H9 (cell line): Measurements from ENCODE around the gene SETD1A. TPM values are rescaled to one million over a fixed set of nuclear protein-coding genes. Genes with fewer than 3 reads are reported as not detected.
A peak's percentile ranks its signal among the peaks of the same experiment; 100 is the strongest.

Experiments
- DNase-seq: peaks from one replicate; pipeline ENCODE4 v3.0.0-alpha.2; 2017
- H2AFZ ChIP-seq: one replicate; pipeline ENCODE4 v1.6.1; 2013; ENCODE audit warnings: mild to moderate bottlenecking, low read length, control low read depth, moderate library complexity
- H2AK5ac ChIP-seq: 2 replicates; pipeline ENCODE4 v1.6.1; 2013; ENCODE audit warnings: low read length, control low read depth, mixed read lengths; ENCODE audit not compliant: insufficient read length
- H2BK120ac ChIP-seq: one replicate; pipeline ENCODE4 v1.6.1; 2013; ENCODE audit warnings: low read depth, mild to moderate bottlenecking, low read length, control low read depth, inconsistent platforms; ENCODE audit not compliant: poor library complexity, severe bottlenecking
- H2BK12ac ChIP-seq: 2 replicates; pipeline ENCODE4 v1.6.1; 2013; ENCODE audit warnings: low read length, control low read depth, mixed read lengths, low read depth; ENCODE audit not compliant: insufficient read length
- H2BK15ac ChIP-seq: 2 replicates; pipeline ENCODE4 v1.6.1; 2013; ENCODE audit warnings: low read depth, low read length, control low read depth
- H2BK20ac ChIP-seq: one replicate; pipeline ENCODE4 v1.6.1; 2013; ENCODE audit warnings: low read depth, mild to moderate bottlenecking, low read length, control low read depth, inconsistent platforms; ENCODE audit not compliant: poor library complexity, severe bottlenecking
- H2BK5ac ChIP-seq: 2 replicates; pipeline ENCODE4 v1.6.1; 2013; ENCODE audit warnings: low read length, control low read depth, mixed read lengths; ENCODE audit not compliant: insufficient read length
- H3K14ac ChIP-seq: 2 replicates; pipeline ENCODE4 v1.6.1; 2013; ENCODE audit warnings: low read length, control low read depth; ENCODE audit not compliant: insufficient read depth
- H3K18ac ChIP-seq: 2 replicates; pipeline ENCODE4 v1.6.1; 2013; ENCODE audit warnings: low read depth, mild to moderate bottlenecking, mixed read lengths, low read length, control low read depth; ENCODE audit not compliant: insufficient read length
- H3K23ac ChIP-seq: 2 replicates; pipeline ENCODE4 v1.6.1; 2013; ENCODE audit warnings: low read length, control low read depth, mixed read lengths, low read depth; ENCODE audit not compliant: insufficient read length
- H3K23me2 ChIP-seq: 2 replicates; pipeline ENCODE4 v1.6.1; 2013; ENCODE audit warnings: low read depth, mild to moderate bottlenecking, mixed read lengths, low read length, control low read depth; ENCODE audit not compliant: insufficient read length, poor library complexity, severe bottlenecking
- H3K27ac ChIP-seq: 2 replicates; pipeline ENCODE4 v1.5.1; 2013; ENCODE audit warnings: low read length, control low read depth, mixed read lengths, low read depth; ENCODE audit not compliant: insufficient read length
- H3K27me3 ChIP-seq: 2 replicates; pipeline ENCODE4 v1.6.1; 2013; ENCODE audit warnings: low read length, control low read depth, inconsistent platforms; ENCODE audit not compliant: insufficient read depth
- H3K4ac ChIP-seq: 2 replicates; pipeline ENCODE4 v1.6.1; 2013; ENCODE audit warnings: low read depth, mild to moderate bottlenecking, control low read depth, inconsistent platforms, low read length, moderate library complexity
- H3K4me1 ChIP-seq: 2 replicates; pipeline ENCODE4 v1.6.1; 2013; ENCODE audit warnings: low read length, control low read depth, inconsistent platforms; ENCODE audit not compliant: insufficient read depth
- H3K4me2 ChIP-seq: 2 replicates; pipeline ENCODE4 v1.6.1; 2013; ENCODE audit warnings: low read length, control low read depth, mixed read lengths; ENCODE audit not compliant: insufficient read length, insufficient read depth
- H3K56ac ChIP-seq: 2 replicates; pipeline ENCODE4 v1.6.1; 2013; ENCODE audit warnings: low read depth, mild to moderate bottlenecking, mixed read lengths, low read length, control low read depth; ENCODE audit not compliant: insufficient read length
- H3K79me1 ChIP-seq: 2 replicates; pipeline ENCODE4 v1.6.1; 2013; ENCODE audit warnings: low read depth, mild to moderate bottlenecking, moderate library complexity, low read length, control low read depth, inconsistent platforms; ENCODE audit not compliant: insufficient read depth, poor library complexity, severe bottlenecking
- H3K79me2 ChIP-seq: 2 replicates; pipeline ENCODE4 v1.6.1; 2013; ENCODE audit warnings: low read length, control low read depth, inconsistent platforms; ENCODE audit not compliant: insufficient read depth
- H3K9ac ChIP-seq: 2 replicates; pipeline ENCODE4 v1.6.1; 2013; ENCODE audit warnings: low read length, control low read depth, mixed read lengths; ENCODE audit not compliant: insufficient read length; ENCODE audit errors: extremely low read depth
- H3K9me3 ChIP-seq: one replicate; pipeline ENCODE4 v1.6.1; 2013; ENCODE audit warnings: low read depth, low read length, inconsistent platforms; ENCODE audit not compliant: control insufficient read depth
- H3T11ph ChIP-seq: one replicate; pipeline ENCODE4 v1.6.1; 2013; ENCODE audit warnings: mild to moderate bottlenecking, low read length, control low read depth, inconsistent platforms
- H4K20me1 ChIP-seq: one replicate; pipeline ENCODE4 v1.6.1; 2013; ENCODE audit not compliant: control insufficient read depth, insufficient read length, insufficient read depth
- H4K5ac ChIP-seq: 2 replicates; pipeline ENCODE4 v1.6.1; 2013; ENCODE audit warnings: low read depth, mild to moderate bottlenecking, mixed read lengths, low read length, control low read depth; ENCODE audit not compliant: insufficient read length
- H4K8ac ChIP-seq: replicated peaks from 2 replicates; pipeline ENCODE4 v1.6.1; 2013; ENCODE audit warnings: low read length, control low read depth, mixed read lengths, low read depth; ENCODE audit not compliant: insufficient read length
- H4K91ac ChIP-seq: 2 replicates; pipeline ENCODE4 v1.6.1; 2013; ENCODE audit warnings: low read depth, mild to moderate bottlenecking, moderate library complexity, mixed read lengths, low read length, control low read depth; ENCODE audit not compliant: insufficient read length
- H3K27ac Mint-ChIP-seq, 3 experiments: 2 replicates in 2 of 3; 3 replicates in 1 of 3; pipeline ENCODE4 v1.8.0; 2020 to 2021; ENCODE audit warnings: mixed read lengths in 3 of 3, mild to moderate bottlenecking in 1 of 3, moderate library complexity in 1 of 3
- H3K27me3 Mint-ChIP-seq: 2 replicates; pipeline ENCODE4 v1.8.0; 2021; ENCODE audit warnings: low read depth, mild to moderate bottlenecking, moderate library complexity, mixed read lengths
- H3K36me3 Mint-ChIP-seq, 3 experiments: 2 replicates in 2 of 3; 3 replicates in 1 of 3; pipeline ENCODE4 v1.8.0; 2020 to 2021; ENCODE audit warnings: low read depth in 3 of 3, mixed read lengths in 3 of 3; ENCODE audit not compliant: insufficient read depth in 1 of 3
- H3K4me1 Mint-ChIP-seq, 2 experiments: 2 replicates each; pipeline ENCODE4 v1.8.0; 2020; ENCODE audit warnings: mixed read lengths in 2 of 2
- H3K4me3 Mint-ChIP-seq, 2 experiments: 2 replicates in 1 of 2; 3 replicates in 1 of 2; pipeline ENCODE4 v1.8.0; 2020 to 2021; ENCODE audit warnings: mild to moderate bottlenecking in 2 of 2, mixed read lengths in 2 of 2, moderate library complexity in 1 of 2
- H3K9me3 Mint-ChIP-seq, 2 experiments: 2 replicates in 1 of 2; 3 replicates in 1 of 2; pipeline ENCODE4 v1.8.0; 2020; ENCODE audit warnings: mild to moderate bottlenecking in 2 of 2, mixed read lengths in 2 of 2, moderate library complexity in 1 of 2
- WGBS: extraction: QIAGEN DNeasy Blood & Tissue Kit; methylation state at CpG from one replicate; pipeline ENCODE4 v1.1.7; 2013; ENCODE audit warnings: missing lambda C conversion rate, low lambda C conversion rate, mixed read lengths; ENCODE audit not compliant: insufficient read length; ENCODE audit errors: extremely low coverage; 5-methylcytosine and 5-hydroxymethylcytosine counted together
- total RNA-seq: library from RNA; stranded (reverse); gene quantifications from 2 replicates; pipeline ENCODE4 v1.2.1, GENCODE V29; 2021
- TF ChIP-seq, protein P1 (sequence below): fragments of 200-600 bp; sonication (generic); conservative IDR thresholded peaks from 3 replicates; pipeline ENCODE4 v1.8.0; 2021; ENCODE audit warnings: antibody characterized with exemption, mild to moderate bottlenecking

SETD1A gene
- total RNA-seq, 1 experiment from 2014 or later: 36.9 TPM

- H4K91ac ChIP-seq: no peak overlapping the region
- Mint-ChIP-seq H3K36me3 (peaks cover 7 to 10% (median 8%) of the 10 kb centered on the region in 3 experiments), H3K9me3 (no peaks in the 10 kb centered on the region; a peak in 1 of 5 replicates), H3K4me3 (peak overlapping the region; percentile 93 to 100), H3K4me1 (peaks cover 12 to 19% of the 10 kb centered on the region in 2 experiments), H3K27me3 (no peaks in the 10 kb centered on the region), H3K27ac (peak overlapping the region in 1 of 3 experiments; percentile 100; a peak in 4 of 7 replicates)
- no peak overlapping the region for H2AFZ ChIP-seq
- H3T11ph ChIP-seq: no peak overlapping the region
- H4K20me1 ChIP-seq: no peaks in the 10 kb centered on the region
- no peak overlapping the region for H3K56ac ChIP-seq
- no peak overlapping the region for H3K14ac ChIP-seq
- DNase-seq: no peak
- H3K79me2 ChIP-seq: no peaks in the 10 kb centered on the region
- H2BK5ac ChIP-seq: no peak overlapping the region
- no CpG with 5 or more reads among the region's 6 CpGs for WGBS
- H3K9ac ChIP-seq: no peak overlapping the region
- no peak overlapping the region for H2BK120ac ChIP-seq
- H3K18ac ChIP-seq: no peak overlapping the region
- H2BK20ac ChIP-seq: no peak overlapping the region
- peak overlapping the region; percentile 58 for H3K4me2 ChIP-seq
- H3K23ac ChIP-seq: no peak overlapping the region
- no peaks in the 10 kb centered on the region for H3K9me3 ChIP-seq
- no peak overlapping the region for H4K8ac ChIP-seq
- H2AK5ac ChIP-seq: no peak overlapping the region
- no peaks in the 10 kb centered on the region for H3K27me3 ChIP-seq
- no peaks in the 10 kb centered on the region for H3K79me1 ChIP-seq
- H2BK12ac ChIP-seq: no peak overlapping the region
- peaks cover 10% of the 10 kb centered on the region for H3K23me2 ChIP-seq
- no peak overlapping the region for H3K27ac ChIP-seq
- no peak overlapping the region for H3K4ac ChIP-seq
- no peak overlapping the region for H2BK15ac ChIP-seq
- TF ChIP-seq, protein P1, sequence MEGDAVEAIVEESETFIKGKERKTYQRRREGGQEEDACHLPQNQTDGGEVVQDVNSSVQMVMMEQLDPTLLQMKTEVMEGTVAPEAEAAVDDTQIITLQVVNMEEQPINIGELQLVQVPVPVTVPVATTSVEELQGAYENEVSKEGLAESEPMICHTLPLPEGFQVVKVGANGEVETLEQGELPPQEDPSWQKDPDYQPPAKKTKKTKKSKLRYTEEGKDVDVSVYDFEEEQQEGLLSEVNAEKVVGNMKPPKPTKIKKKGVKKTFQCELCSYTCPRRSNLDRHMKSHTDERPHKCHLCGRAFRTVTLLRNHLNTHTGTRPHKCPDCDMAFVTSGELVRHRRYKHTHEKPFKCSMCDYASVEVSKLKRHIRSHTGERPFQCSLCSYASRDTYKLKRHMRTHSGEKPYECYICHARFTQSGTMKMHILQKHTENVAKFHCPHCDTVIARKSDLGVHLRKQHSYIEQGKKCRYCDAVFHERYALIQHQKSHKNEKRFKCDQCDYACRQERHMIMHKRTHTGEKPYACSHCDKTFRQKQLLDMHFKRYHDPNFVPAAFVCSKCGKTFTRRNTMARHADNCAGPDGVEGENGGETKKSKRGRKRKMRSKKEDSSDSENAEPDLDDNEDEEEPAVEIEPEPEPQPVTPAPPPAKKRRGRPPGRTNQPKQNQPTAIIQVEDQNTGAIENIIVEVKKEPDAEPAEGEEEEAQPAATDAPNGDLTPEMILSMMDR: no peak
- no peaks in the 10 kb centered on the region for H3K4me1 ChIP-seq
- H4K5ac ChIP-seq: no peak overlapping the region
These were observed 36.2 kb upstream of the SETD1A start for GRCh38 chr16:30921459-30921747.
